K562 (cell line): ENCODE measurements around the gene ATP2A3. TPM values are rescaled to one million over a fixed set of nuclear protein-coding genes. Genes with fewer than 3 reads are reported as not detected.
A peak's percentile ranks its signal among the peaks of the same experiment; 100 is the strongest.

ENCODE experiments used
- BRCA1 ChIP-seq, 2 experiments: fragments of 450-650 bp in 1 of 2; sonication (generic) in 1 of 2; formaldehyde crosslinking in 1 of 2; IDR thresholded peaks; 2 replicates each; pipeline versions ENCODE4 v1.5.0 to v1.6.1; 2017 to 2020; ENCODE audit warnings: mild to moderate bottlenecking in 1 of 2, missing genetic modification reagents in 1 of 2
- GABPA ChIP-seq: fragments of 200-800 bp; sonication (Bioruptor generic); conservative IDR thresholded peaks from 2 replicates; pipeline ENCODE4 v1.6.1; 2016; ENCODE audit warnings: low read depth, missing genetic modification characterization, missing compliant biosample characterization
- L3MBTL2 ChIP-seq: fragments of 450-650 bp; IDR thresholded peaks from 2 replicates; pipeline ENCODE4 v1.6.1; 2016; ENCODE audit warnings: mild to moderate bottlenecking, moderate library complexity
- RBFOX2 ChIP-seq: fragments of 200-400 bp; formaldehyde crosslinking; IDR thresholded peaks from 2 replicates; pipeline ENCODE4 v1.6.1; 2017; ENCODE audit warnings: low read depth, mild to moderate bottlenecking, low read length, moderate library complexity
- RUNX1 ChIP-seq: sonication (generic); IDR thresholded peaks from 2 replicates; pipeline ENCODE4 v1.6.1; 2016; ENCODE audit warnings: antibody characterized with exemption, low read depth
- SPI1 ChIP-seq: IDR thresholded peaks from 2 replicates; pipeline ENCODE4 v1.6.1; 2011; ENCODE audit warnings: low read depth, low read length, control low read depth, borderline replicate concordance
- ZNF76 ChIP-seq: fragments of 250-450 bp; sonication (Bioruptor Pico); IDR thresholded peaks from 2 replicates; pipeline ENCODE4 v1.4.0; 2020; ENCODE audit warnings: mild to moderate bottlenecking, moderate library complexity, borderline replicate concordance
- polyA plus RNA-seq, 8 experiments: library from polyadenylated mRNA; depleted of rRNA in 4 of 8; stranded (reverse) in 5 of 8; unstranded in 3 of 8; fragments of >200 nt; fragmentation: Nextera tagmentation in 2 of 8; fragmentation: Illumina TruSeq in 1 of 8; extraction: Ambion mirVana in 2 of 8; extraction: Trizol in 1 of 8; gene quantifications; 2 replicates each; pipeline versions ENCODE4 v1.2.1 to v1.2.3, GENCODE V29; 2011 to 2014; ENCODE audit warnings: inconsistent platforms in 1 of 8, missing spikeins in 1 of 8
- total RNA-seq, 7 experiments: library from RNA; depleted of rRNA in 6 of 7; stranded (reverse); fragments of >200 nt in 6 of 7; fragmentation: Illumina TruSeq in 2 of 7; extraction: Trizol in 2 of 7; gene quantifications; 2 replicates each; pipeline versions ENCODE4 v1.2.1 to v1.2.3, GENCODE V29; 2011 to 2021; ENCODE audit warnings: low replicate concordance in 1 of 7
- TF ChIP-seq, protein P1 (sequence below): fragments of 450-650 bp; IDR thresholded peaks from 2 replicates; pipeline ENCODE4 v1.6.1; 2018; ENCODE audit not compliant: partially characterized antibody
- TF ChIP-seq, protein P2 (sequence below): sonication (generic); formaldehyde crosslinking; IDR thresholded peaks from 2 replicates; pipeline ENCODE4 v1.8.1; 2023; ENCODE audit warnings: mild to moderate bottlenecking, missing genetic modification reagents
- TF ChIP-seq, protein P3 (sequence below): sonication (generic); formaldehyde crosslinking; IDR thresholded peaks from 2 replicates; pipeline ENCODE4 v1.5.0; 2020; ENCODE audit warnings: missing genetic modification reagents
- TF ChIP-seq, protein P4 (sequence below): fragments of 200-800 bp; sonication (Bioruptor generic); IDR thresholded peaks from 2 replicates; pipeline ENCODE4 v1.6.1; 2017; ENCODE audit warnings: missing genetic modification characterization, missing compliant biosample characterization

ATP2A3 gene
- total and polyA plus RNA-seq, 9 of the 15 experiments (the other 6 are each of a cell fraction or from before 2014, with no cell fraction given), result 0.65 to 103 (median 31.3) TPM

DNA sequence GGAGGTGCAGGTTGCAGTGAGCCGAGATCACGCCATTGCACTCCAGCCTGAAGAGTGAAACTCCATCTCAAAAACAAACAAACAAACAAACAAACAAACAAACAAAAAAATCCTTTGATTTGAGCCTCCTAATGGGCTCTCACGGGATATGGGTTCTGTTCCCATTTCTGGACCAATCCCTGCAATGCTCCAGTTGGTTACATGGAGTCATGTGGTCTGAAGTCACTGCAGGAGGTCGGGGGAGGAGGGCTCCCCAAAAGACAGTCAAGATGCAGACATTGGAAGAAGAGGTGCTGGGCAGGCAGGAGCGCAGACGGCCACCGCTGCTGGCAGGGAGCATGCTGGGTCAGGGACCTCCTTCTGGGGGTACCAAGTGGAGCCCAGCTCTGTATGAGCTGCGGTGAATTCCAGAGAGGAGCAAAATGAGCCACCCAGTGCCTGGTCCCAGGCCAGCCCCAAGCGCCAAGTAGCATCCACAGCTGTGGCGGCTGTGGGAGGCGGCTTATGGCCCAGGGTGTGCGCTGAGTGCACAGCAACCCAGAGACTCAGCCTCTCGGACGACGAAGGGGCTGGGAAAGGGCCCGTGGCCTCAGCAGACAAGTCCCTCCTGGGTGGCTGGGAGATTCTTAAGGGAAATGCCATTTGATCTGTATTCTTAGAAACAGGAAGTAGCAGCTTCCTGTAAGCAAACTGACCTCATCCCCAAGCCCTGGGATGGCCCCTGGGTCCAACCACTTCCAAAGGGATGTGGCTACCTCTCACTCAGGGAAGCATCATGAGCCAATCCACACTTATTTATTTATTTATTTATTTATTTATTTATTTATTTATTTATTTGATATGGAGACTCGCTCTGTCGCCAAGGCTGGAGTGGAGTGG, 19.6 kb upstream of the ATP2A3 start (continued):
- peak; percentile 55 for TF ChIP-seq RBFOX2
- no peak for TF ChIP-seq BRCA1 (IDR thresholded peaks at IDR 0.05)
- TF ChIP-seq BRCA1 (CRISPR knock-in tag; IDR thresholded peaks at IDR 0.05), result no peak
- TF ChIP-seq GABPA (tag), result no peak; the same call in 1 of the 2 replicates
- TF ChIP-seq, protein P1, sequence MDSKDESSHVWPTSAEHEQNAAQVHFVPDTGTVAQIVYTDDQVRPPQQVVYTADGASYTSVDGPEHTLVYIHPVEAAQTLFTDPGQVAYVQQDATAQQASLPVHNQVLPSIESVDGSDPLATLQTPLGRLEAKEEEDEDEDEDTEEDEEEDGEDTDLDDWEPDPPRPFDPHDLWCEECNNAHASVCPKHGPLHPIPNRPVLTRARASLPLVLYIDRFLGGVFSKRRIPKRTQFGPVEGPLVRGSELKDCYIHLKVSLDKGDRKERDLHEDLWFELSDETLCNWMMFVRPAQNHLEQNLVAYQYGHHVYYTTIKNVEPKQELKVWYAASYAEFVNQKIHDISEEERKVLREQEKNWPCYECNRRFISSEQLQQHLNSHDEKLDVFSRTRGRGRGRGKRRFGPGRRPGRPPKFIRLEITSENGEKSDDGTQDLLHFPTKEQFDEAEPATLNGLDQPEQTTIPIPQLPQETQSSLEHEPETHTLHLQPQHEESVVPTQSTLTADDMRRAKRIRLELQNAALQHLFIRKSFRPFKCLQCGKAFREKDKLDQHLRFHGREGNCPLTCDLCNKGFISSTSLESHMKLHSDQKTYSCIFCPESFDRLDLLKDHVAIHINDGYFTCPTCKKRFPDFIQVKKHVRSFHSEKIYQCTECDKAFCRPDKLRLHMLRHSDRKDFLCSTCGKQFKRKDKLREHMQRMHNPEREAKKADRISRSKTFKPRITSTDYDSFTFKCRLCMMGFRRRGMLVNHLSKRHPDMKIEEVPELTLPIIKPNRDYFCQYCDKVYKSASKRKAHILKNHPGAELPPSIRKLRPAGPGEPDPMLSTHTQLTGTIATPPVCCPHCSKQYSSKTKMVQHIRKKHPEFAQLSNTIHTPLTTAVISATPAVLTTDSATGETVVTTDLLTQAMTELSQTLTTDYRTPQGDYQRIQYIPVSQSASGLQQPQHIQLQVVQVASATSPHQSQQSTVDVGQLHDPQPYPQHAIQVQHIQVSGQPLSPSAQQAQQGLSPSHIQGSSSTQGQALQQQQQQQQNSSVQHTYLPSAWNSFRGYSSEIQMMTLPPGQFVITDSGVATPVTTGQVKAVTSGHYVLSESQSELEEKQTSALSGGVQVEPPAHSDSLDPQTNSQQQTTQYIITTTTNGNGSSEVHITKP, result peak; percentile 36
- TF ChIP-seq SPI1, result peak; percentile 63; the same call in 1 of the 2 replicates
- no peak for TF ChIP-seq ZNF76 (CRISPR knock-in tag)
- TF ChIP-seq L3MBTL2, result peak; percentile 21; the same call in 1 of the 2 replicates
- TF ChIP-seq, protein P2, sequence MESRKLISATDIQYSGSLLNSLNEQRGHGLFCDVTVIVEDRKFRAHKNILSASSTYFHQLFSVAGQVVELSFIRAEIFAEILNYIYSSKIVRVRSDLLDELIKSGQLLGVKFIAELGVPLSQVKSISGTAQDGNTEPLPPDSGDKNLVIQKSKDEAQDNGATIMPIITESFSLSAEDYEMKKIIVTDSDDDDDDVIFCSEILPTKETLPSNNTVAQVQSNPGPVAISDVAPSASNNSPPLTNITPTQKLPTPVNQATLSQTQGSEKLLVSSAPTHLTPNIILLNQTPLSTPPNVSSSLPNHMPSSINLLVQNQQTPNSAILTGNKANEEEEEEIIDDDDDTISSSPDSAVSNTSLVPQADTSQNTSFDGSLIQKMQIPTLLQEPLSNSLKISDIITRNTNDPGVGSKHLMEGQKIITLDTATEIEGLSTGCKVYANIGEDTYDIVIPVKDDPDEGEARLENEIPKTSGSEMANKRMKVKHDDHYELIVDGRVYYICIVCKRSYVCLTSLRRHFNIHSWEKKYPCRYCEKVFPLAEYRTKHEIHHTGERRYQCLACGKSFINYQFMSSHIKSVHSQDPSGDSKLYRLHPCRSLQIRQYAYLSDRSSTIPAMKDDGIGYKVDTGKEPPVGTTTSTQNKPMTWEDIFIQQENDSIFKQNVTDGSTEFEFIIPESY (CRISPR knock-in tag), result peak; percentile 99
- TF ChIP-seq, protein P3, sequence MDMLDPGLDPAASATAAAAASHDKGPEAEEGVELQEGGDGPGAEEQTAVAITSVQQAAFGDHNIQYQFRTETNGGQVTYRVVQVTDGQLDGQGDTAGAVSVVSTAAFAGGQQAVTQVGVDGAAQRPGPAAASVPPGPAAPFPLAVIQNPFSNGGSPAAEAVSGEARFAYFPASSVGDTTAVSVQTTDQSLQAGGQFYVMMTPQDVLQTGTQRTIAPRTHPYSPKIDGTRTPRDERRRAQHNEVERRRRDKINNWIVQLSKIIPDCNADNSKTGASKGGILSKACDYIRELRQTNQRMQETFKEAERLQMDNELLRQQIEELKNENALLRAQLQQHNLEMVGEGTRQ (CRISPR knock-in tag), result peak; percentile 19; the same call in 1 of the 2 replicates
- TF ChIP-seq, protein P4, sequence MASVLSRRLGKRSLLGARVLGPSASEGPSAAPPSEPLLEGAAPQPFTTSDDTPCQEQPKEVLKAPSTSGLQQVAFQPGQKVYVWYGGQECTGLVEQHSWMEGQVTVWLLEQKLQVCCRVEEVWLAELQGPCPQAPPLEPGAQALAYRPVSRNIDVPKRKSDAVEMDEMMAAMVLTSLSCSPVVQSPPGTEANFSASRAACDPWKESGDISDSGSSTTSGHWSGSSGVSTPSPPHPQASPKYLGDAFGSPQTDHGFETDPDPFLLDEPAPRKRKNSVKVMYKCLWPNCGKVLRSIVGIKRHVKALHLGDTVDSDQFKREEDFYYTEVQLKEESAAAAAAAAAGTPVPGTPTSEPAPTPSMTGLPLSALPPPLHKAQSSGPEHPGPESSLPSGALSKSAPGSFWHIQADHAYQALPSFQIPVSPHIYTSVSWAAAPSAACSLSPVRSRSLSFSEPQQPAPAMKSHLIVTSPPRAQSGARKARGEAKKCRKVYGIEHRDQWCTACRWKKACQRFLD, result 0 out of 2 replicates have a peak, but pooled peaks have one; percentile 45
- no peak for TF ChIP-seq RUNX1
